Smooth muscle cell (in vitro differentiated cells): ENCODE data around the gene TRIM3. TPM values are rescaled to one million over a fixed set of nuclear protein-coding genes. Genes with fewer than 3 reads are reported as not detected.

ENCODE experiments used
- DNase-seq: peaks from one replicate; lab custom pipeline; 2025; ENCODE audit not compliant: unreplicated experiment; lab: John Stamatoyannopoulos, UW
- H2AFZ ChIP-seq: fragments of 200-600 bp; sonication (generic); 2 replicates; pipeline ENCODE4 v1.6.0; 2016; ENCODE audit warnings: antibody characterized with exemption, low read depth, mild to moderate bottlenecking
- H3F3A ChIP-seq: fragments of 200-600 bp; sonication (generic); 2 replicates; pipeline ENCODE4 v1.6.0; 2017; ENCODE audit warnings: antibody characterized with exemption, low read depth
- H3K27ac ChIP-seq: fragments of 200-600 bp; sonication (generic); 2 replicates; pipeline ENCODE4 v1.5.1; 2016; ENCODE audit warnings: low read depth, mild to moderate bottlenecking
- H3K27me3 ChIP-seq: fragments of 200-600 bp; sonication (generic); 2 replicates; pipeline ENCODE4 v1.6.1; 2016; ENCODE audit warnings: low read depth, mild to moderate bottlenecking
- H3K36me3 ChIP-seq: fragments of 200-600 bp; sonication (generic); 2 replicates; pipeline ENCODE4 v1.5.1; 2016; ENCODE audit warnings: low read depth
- H3K4me1 ChIP-seq: fragments of 200-600 bp; sonication (generic); 2 replicates; pipeline ENCODE4 v1.5.1; 2016; ENCODE audit warnings: low read depth
- H3K4me2 ChIP-seq: fragments of 200-600 bp; sonication (generic); 2 replicates; pipeline ENCODE4 v1.6.0; 2016; ENCODE audit warnings: mild to moderate bottlenecking
- H3K4me3 ChIP-seq: fragments of 200-600 bp; sonication (generic); 2 replicates; pipeline ENCODE4 v1.5.1; 2016; ENCODE audit warnings: mild to moderate bottlenecking
- H3K79me2 ChIP-seq: fragments of 200-600 bp; sonication (generic); 2 replicates; pipeline ENCODE4 v1.6.0; 2016; ENCODE audit warnings: low read depth, mild to moderate bottlenecking
- H3K9ac ChIP-seq: fragments of 200-600 bp; sonication (generic); 2 replicates; pipeline ENCODE4 v1.6.0; 2016; ENCODE audit warnings: low read depth
- H3K9me3 ChIP-seq: fragments of 200-600 bp; sonication (generic); replicated peaks from 2 replicates; pipeline ENCODE4 v1.5.1; 2016; ENCODE audit warnings: low read depth
- H4K20me1 ChIP-seq: fragments of 200-600 bp; sonication (generic); 2 replicates; pipeline ENCODE4 v1.6.0; 2016; ENCODE audit warnings: low read depth
- WGBS: methylation state at CpG from one replicate; pipeline ENCODE4 v1.1.7; 2016; ENCODE audit warnings: low lambda C conversion rate; 5-methylcytosine and 5-hydroxymethylcytosine counted together
- polyA plus RNA-seq: library from polyadenylated mRNA; unstranded; fragments of >200 nt; fragmentation: Nextera tagmentation; extraction: Ambion mirVana; gene quantifications from 2 replicates; pipeline ENCODE4 v1.2.1, GENCODE V29; 2016
- total RNA-seq: library from RNA; depleted of rRNA; stranded (reverse); fragments of >200 nt; gene quantifications from 2 replicates; pipeline ENCODE4 v1.2.3, GENCODE V29; 2014
- TF ChIP-seq, protein P1 (sequence below): fragments of 200-600 bp; sonication (generic); IDR thresholded peaks from 2 replicates; pipeline ENCODE4 v1.5.1; 2017; ENCODE audit warnings: borderline replicate concordance, mild to moderate bottlenecking, antibody characterized with exemption; ENCODE audit not compliant: insufficient read depth, poor library complexity, severe bottlenecking

TRIM3 gene
- total and polyA plus RNA-seq, 2 experiments from 2014 or later, result 14.0 to 25.5 TPM

DNA sequence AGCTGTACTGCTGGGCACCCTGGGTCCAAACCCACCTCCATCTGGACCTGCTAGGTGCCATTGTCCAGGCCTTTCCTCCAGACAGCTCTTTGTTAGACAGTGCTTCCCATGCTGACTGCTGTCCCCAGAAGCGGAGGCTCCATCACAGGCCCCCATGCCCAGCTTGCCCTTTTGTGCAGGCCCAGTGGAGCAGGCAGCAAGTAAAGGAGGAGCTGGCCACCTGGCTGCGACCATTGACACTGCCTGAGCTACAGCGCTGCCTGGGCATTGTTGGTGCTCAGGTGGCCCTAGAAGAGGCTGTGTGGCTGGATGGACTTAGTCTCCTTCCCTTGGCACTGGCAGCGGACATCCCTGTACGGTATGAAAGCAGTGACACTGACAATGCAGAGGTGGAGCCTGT is 24.8 kb upstream of the TRIM3 start:
- no peak overlapping the region for H3K4me3 ChIP-seq
- no peak overlapping the region for H3K9ac ChIP-seq
- no peak for DNase-seq
- no peaks in the 10 kb centered on the region for H3K27me3 ChIP-seq
- H4K20me1 ChIP-seq, result peaks cover 11% of the 10 kb centered on the region
- TF ChIP-seq, protein P1, sequence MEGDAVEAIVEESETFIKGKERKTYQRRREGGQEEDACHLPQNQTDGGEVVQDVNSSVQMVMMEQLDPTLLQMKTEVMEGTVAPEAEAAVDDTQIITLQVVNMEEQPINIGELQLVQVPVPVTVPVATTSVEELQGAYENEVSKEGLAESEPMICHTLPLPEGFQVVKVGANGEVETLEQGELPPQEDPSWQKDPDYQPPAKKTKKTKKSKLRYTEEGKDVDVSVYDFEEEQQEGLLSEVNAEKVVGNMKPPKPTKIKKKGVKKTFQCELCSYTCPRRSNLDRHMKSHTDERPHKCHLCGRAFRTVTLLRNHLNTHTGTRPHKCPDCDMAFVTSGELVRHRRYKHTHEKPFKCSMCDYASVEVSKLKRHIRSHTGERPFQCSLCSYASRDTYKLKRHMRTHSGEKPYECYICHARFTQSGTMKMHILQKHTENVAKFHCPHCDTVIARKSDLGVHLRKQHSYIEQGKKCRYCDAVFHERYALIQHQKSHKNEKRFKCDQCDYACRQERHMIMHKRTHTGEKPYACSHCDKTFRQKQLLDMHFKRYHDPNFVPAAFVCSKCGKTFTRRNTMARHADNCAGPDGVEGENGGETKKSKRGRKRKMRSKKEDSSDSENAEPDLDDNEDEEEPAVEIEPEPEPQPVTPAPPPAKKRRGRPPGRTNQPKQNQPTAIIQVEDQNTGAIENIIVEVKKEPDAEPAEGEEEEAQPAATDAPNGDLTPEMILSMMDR, result no peak
- no peak overlapping the region for H3K4me2 ChIP-seq
- no peaks in the 10 kb centered on the region for H3F3A ChIP-seq
- no peaks in the 10 kb centered on the region for H3K4me1 ChIP-seq
- no peaks in the 10 kb centered on the region for H3K79me2 ChIP-seq
- no peak overlapping the region for H3K27ac ChIP-seq
- no peaks in the 10 kb centered on the region for H3K36me3 ChIP-seq
- whole genome bisulfite sequencing, result 98% methylated on average over 5 of the region's 5 CpGs
- no peak overlapping the region for H2AFZ ChIP-seq
- H3K9me3 ChIP-seq, result no peaks in the 10 kb centered on the region

DNA sequence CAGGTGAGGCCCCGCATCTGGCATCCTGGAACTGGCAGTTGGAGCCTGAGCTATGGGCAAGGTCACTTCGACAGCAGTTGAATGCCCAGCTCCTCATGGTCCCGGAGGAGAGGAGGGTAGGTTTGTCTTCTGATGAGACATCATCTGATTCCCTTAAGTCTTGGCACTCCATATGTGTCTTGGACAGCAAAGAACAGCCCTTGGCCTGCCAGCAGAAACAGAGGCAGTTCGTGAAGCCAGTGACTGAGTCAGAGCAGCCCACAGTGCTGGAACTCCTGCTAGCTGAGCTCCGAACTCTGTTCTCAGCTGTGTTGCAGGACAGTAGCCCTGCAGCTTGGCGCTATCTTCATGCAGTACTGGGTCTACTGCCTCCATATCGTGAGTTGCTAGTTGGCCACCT is 24.4 kb upstream of the TRIM3 start:
- Histone ChIP-seq H3K4me3 (no peak overlapping the region), H3K4me1 (no peaks in the 10 kb centered on the region), H3K9me3 (no peaks in the 10 kb centered on the region), H3K36me3 (no peaks in the 10 kb centered on the region), H3K27me3 (no peaks in the 10 kb centered on the region), H3K9ac (no peak overlapping the region), H3K27ac (no peak overlapping the region), H2AFZ (no peak overlapping the region), H3K79me2 (no peaks in the 10 kb centered on the region), H3K4me2 (no peak overlapping the region), H3F3A (no peaks in the 10 kb centered on the region), H4K20me1 (peaks cover 11% of the 10 kb centered on the region)
- DNase-seq, result no peak
- WGBS, result 82% methylated on average over 7 of the region's 7 CpGs
- TF ChIP-seq, protein P1, result no peak

DNA sequence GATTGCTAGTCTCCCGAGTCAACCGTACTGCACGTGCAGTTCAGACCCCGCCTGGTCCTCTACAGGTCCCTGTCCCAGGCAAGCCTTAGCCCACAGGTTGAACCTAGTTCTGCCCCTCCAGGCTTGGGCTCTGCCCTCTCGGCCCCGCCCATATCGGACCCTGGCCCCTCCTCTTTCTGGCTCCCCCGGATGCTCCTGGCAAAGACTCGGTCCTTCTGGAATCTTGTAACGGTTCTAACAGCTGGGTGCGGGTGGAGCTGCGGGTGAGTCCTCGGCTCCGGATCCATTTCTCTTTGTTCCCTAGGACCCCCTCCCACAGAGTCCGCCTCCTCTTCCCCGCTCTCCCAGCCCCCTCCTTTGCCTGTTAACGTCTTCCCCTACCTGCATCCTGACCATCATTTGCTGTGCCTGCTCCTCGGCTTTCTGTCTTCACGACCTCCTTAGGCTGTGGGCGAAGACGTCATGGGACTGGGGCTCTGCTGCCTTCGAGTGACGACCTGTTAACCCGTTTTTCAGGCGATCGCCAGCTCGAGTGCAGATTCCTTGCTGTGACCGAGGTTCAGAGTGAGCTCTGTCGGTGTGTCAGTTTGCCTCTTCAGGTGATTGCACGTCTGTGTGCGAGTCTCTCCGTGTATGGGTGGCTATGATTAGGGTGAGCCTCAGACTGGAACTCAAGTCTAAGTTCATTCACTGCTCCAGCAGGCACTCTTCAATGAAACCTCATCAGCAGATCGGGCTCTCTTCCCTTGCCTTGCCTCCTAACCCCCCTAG is 23.5 kb upstream of the TRIM3 start, which contains the start of gene DNHD1:
Gene DNHD1 (plus strand): TSS at position 212 of the 771 bp plus-strand sequence. CDS start 936 bp downstream, outside the sequence.
- no peaks in the 10 kb centered on the region for H3K4me1 ChIP-seq
- H3K27ac ChIP-seq, result no peak within 1 kb of the TSS
- no peaks in the 10 kb centered on the region for H3F3A ChIP-seq
- no peaks in the 10 kb centered on the region for H3K27me3 ChIP-seq
- DNase-seq, result no peak
- WGBS, result 76% methylated on average over 33 of the region's 33 CpGs
- no peak within 1 kb of the TSS for H2AFZ ChIP-seq
- H3K9ac ChIP-seq, result no peak within 1 kb of the TSS
- H3K4me3 ChIP-seq, result no peak within 1 kb of the TSS
- H3K36me3 ChIP-seq, result no peaks in the 10 kb centered on the region
- H4K20me1 ChIP-seq, result peaks cover 19% of the 10 kb centered on the region
- no peaks in the 10 kb centered on the region for H3K9me3 ChIP-seq
- H3K79me2 ChIP-seq, result peaks cover 4% of the 10 kb centered on the region
- TF ChIP-seq, protein P1, result no peak
- H3K4me2 ChIP-seq, result no peak within 1 kb of the TSS

DNA sequence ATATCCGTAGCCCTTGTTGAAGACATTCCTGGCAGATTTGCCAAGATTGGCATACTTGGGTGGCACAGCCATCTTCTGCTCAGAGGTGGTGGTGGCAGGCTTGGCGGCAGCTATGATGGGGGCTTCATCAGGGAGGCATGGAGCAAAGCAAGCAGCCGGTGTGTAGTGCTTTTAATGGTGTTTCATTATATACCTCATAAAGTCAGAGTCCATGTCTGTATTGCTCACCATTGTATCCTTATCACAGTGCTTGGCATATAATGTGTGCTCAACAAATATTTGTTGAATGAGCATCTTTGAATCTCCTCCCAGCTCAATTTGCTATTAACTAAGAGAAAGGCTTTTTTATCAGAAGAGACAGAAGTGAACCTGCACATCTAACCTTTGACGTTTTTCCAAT is 15.6 kb upstream of the TRIM3 start:
- Histone ChIP-seq H2AFZ (no peak overlapping the region), H3K4me1 (no peaks in the 10 kb centered on the region), H3K36me3 (peaks cover 6% of the 10 kb centered on the region), H3K27ac (no peak overlapping the region), H3F3A (no peaks in the 10 kb centered on the region), H3K9me3 (no peaks in the 10 kb centered on the region), H4K20me1 (peaks cover 12% of the 10 kb centered on the region), H3K4me2 (no peak overlapping the region), H3K27me3 (no peaks in the 10 kb centered on the region), H3K4me3 (no peak overlapping the region), H3K79me2 (peaks cover 10% of the 10 kb centered on the region), H3K9ac (no peak overlapping the region)
- TF ChIP-seq, protein P1, result no peak
- WGBS, result 96% methylated on average over 4 of the region's 4 CpGs
- DNase-seq, result no peak
